ENCODE data around the gene WDR86.

DNA sequence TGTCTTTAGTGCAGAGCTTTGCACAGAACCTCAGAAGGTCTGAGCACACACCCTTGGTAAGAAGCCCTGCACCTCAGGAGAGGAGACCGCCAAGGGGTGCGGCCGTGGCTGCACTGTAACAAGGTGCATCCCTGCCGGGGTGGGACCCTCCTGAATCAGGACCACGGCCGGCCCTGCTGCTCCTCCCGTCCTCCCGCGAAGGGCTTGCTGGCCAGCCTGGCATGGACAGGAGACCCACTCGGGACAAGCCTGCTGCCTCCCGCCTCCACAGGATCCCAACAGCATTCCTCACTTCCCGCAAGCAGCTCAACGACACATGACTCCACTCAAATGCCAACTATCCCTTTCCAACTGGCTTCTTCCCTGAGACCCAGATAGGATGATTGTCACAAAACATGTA, 12.8 kb downstream of the WDR86 start:
- TF ChIP-seq EZH2 (IDR thresholded peaks at IDR 0.05; ENCODE audit: insufficient read depth, poor library complexity, severe bottlenecking) (no peak), EZH2phosphoT487 (IDR thresholded peaks at IDR 0.05; ENCODE audit: insufficient read depth, low read depth) (no peak)
